Activated T-helper 9 cell treated with anti-CD3 and anti-CD28 coated beads, Interleukin-2, amount 50 U/mL, for 16 hours (primary cell): ENCODE data around the gene TAF3.
"Not testable (repeated sequence)": the region's sequence is repeated elsewhere in the genome, so short reads cannot be mapped to it uniquely, and the experiment has no call there.

Experiments used
- DNase-seq: peaks from one replicate; pipeline ENCODE4 v3.0.0-alpha.2; 2020; ENCODE audit warnings: low read depth

The TAF3 gene

DNA sequence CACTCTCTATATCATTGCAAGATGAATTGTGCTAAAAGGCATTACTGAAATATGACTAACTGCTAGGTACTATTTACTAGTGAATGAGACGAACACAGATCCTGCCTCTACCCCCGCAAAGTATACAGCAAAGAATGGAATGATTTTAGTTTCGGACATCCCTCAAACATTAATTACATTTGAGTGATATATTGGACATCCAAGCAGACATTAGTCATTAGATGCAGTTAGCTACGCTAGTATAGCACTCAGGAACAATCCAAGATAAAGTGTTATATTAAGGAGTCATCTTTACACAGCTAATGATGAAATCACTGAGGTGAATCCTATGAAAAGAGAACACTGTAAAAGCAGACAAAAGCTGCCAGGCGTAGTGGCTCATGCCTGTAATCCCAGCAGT lies 7.3 kb upstream of the TAF3 start:
- no peak for DNase-seq

- DNase-seq, result not testable (repeated sequence)
Measured at GRCh38 chr10:7811743-7812142, 6.6 kb upstream of the TAF3 start.

GRCh38 chr10:7813481-7813880 lies 4.8 kb upstream of the TAF3 start:
- no peak for DNase-seq

- no peak for DNase-seq
Measured at GRCh38 chr10:7817576-7817975, 729 bp upstream of the TAF3 start.

- no peak for DNase-seq
Measured at GRCh38 chr10:7817984-7818294, 366 bp upstream of the TAF3 start.

DNA sequence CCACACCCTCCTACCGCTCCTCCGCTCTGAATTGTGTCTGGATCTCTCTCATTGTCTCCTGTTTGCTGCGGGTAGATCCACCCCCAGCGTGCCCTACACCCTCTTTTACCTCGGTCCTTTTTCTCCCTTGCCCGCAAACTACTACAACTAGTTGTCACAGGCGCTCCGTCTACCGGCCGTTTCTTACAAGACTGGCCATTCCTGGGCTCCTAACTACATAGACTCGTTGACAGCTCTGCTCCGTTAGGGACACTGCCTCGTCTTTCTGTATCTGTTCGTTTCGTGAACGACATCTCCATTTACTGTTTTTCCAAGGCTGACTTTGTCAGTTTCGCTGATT lies 786 bp downstream of the TAF3 start:
- peak; percentile 1 for DNase-seq

DNA sequence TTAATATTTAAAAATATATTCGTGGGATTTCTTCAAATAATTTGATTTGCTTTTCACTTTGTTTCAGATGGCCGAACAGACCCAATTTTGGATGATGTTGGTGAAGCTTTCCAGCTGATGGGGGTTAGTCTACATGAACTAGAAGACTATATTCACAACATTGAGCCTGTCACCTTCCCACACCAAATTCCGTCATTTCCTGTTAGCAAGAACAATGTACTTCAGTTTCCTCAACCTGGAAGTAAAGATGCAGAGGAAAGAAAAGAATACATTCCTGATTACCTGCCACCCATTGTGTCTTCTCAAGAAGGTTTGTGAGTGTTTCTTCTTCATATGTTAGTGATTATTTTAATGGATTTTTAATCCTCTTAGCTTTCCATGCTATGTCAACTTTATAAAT lies 5.9 kb downstream of the TAF3 start:
- no peak for DNase-seq

DNA sequence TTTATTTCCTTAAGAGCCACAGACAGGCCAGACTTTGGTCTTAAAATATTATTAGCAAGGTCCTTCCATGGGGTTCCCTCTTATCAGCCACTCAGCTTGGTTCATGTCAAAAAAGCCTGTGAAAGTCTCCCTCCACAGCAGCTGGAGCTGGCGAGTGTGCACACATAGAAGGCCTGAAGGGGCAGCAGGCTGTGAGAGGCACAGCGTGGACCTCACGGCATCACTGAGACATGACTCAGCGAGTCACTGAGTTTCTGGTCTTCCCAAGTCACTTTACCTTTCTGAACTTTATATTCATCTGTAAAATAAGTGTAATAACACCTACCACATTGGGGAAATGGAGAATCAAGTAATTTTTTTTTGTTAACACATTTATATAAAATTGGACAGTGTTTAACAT lies 8.7 kb downstream of the TAF3 start:
- DNase-seq, result no peak

GRCh38 chr10:7829289-7829834 lies 11.1 kb downstream of the TAF3 start:
- DNase-seq, result no peak

DNA sequence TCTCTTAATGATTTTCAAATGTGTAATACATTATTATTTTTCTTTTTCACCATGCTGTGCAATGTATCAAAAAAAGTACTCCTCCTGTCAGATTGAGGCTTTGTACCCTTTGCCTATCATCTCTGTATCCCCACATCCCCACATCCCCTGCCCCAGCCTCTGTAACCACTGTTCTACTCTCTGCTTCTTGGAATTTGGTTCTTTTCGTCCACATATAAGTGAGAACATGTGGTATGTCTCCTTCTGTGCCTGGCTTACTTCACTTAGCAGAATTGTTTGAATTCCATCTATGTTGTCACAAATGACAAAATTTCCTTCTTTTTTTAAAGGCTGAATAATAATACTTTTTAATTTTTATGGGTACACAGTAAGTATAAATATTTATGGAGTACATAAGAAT lies 13.8 kb downstream of the TAF3 start:
- no peak for DNase-seq

GRCh38 chr10:7833210-7833609 lies 14.9 kb downstream of the TAF3 start:
- no peak for DNase-seq

- DNase-seq, result no peak
Measured at GRCh38 chr10:7834262-7834661, 16.0 kb downstream of the TAF3 start.

DNA sequence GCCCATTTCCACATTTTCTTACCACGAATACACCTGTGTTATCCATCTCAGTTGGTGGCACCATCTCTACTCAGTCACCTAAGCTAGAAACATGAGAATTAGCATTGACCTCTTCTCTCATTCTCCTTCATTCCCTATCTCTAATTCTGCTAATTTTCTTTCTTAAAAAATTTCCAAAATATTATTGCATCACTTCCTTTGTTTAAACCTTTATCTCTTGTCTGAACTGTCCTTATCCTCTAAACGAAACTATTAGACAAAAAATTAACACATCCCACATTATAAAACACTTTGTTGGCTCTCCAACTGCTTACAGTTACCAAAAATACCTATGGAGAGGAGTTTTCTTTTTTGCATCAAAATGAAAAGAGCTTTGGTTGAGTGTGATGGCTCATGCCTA lies 18.3 kb downstream of the TAF3 start:
- no peak for DNase-seq

- DNase-seq, result no peak
Measured at GRCh38 chr10:7846591-7846990, 28.3 kb downstream of the TAF3 start.

GRCh38 chr10:7853226-7853842 lies 35.0 kb downstream of the TAF3 start:
- DNase-seq, result no peak

- no peak for DNase-seq
Measured at GRCh38 chr10:7853890-7854289, 35.6 kb downstream of the TAF3 start.

- no peak for DNase-seq
Measured at GRCh38 chr10:7855205-7855604, 36.9 kb downstream of the TAF3 start.

- DNase-seq, result no peak
Measured at GRCh38 chr10:7856678-7857077, 38.4 kb downstream of the TAF3 start.

DNA sequence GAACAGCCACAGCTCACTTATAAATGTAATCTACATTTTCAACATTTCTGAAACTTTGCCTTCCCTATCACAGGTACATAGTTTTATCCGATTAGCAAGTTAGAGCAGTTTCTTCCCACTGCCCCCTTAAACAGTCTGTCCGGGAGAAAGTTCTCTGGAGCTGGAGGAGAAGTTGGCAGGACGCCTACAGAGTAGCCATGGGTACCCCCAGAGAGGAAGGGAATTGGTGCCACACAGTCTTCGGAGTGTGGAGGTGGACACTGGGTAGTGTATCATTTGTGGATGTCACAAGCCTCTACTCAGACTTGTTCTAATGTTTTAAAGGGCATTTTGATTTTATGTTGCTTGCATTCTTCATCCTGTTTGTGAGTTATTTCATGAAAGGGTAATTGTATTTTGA lies 39.0 kb downstream of the TAF3 start:
- DNase-seq, result no peak

DNA sequence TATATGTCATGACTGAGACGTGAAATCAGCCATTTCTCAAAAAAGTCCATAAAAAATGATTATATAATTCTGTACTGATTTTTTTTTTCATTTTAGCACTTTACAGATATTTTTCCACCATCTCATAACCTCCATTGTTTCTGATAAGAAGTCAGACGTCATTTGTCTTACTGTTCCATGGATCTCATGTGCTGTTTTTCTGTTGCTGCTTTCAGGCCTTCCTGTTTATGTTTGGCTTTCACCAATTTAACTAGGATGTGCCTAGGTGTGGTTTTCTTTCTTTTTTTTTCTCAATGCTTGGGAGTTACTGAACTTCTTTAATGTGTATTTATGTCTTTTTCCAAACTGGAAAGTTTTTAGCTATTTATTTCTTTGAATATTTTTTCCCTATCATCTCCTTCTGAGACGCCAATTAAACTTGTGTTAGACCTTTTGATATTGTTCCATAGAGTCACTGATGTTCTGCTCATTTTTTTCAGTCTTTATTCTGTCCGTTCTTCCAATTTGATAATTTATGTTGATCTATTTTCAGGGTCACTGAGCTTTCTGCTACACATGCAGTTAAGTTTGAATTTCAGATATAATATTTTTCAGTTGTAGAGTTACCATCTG lies 43.3 kb downstream of the TAF3 start:
- DNase-seq, result no peak

GRCh38 chr10:7862121-7862514 lies 43.8 kb downstream of the TAF3 start:
- DNase-seq, result no peak

GRCh38 chr10:7866176-7866575 lies 47.9 kb downstream of the TAF3 start:
- DNase-seq, result no peak

GRCh38 chr10:7872041-7872442 lies 53.7 kb downstream of the TAF3 start:
- DNase-seq, result no peak

DNA sequence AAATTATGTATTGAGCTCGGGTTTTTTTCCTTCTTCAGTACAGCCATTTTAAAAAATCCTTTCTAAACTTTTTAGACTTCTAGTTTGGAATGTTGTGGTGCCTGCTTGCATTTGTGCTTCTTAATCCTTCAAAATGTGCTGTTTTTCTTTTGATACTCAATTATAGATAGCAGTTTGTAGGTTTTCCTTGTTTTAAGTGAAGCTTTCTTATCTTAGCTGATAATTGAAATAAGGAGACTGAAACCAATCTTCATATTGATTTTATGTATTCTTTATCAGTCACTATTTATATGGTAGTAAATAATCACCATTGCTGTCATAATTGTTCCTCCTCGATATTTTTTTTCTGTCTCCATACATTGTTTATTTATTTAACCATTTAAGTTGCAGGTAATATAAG lies 56.6 kb downstream of the TAF3 start:
- no peak for DNase-seq
